ENCODE results near the gene C14orf93.

C14orf93 gene

GRCh38 chr14:23055621-23056144 lies 45.7 kb upstream of the C14orf93 start:
- TF ChIP-seq, protein P1, sequence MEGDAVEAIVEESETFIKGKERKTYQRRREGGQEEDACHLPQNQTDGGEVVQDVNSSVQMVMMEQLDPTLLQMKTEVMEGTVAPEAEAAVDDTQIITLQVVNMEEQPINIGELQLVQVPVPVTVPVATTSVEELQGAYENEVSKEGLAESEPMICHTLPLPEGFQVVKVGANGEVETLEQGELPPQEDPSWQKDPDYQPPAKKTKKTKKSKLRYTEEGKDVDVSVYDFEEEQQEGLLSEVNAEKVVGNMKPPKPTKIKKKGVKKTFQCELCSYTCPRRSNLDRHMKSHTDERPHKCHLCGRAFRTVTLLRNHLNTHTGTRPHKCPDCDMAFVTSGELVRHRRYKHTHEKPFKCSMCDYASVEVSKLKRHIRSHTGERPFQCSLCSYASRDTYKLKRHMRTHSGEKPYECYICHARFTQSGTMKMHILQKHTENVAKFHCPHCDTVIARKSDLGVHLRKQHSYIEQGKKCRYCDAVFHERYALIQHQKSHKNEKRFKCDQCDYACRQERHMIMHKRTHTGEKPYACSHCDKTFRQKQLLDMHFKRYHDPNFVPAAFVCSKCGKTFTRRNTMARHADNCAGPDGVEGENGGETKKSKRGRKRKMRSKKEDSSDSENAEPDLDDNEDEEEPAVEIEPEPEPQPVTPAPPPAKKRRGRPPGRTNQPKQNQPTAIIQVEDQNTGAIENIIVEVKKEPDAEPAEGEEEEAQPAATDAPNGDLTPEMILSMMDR (IDR thresholded peaks at IDR 0.05; ENCODE audit: low read depth, low read length, missing control alignments): no peak
- no peak overlapping the region for H3K4me3 ChIP-seq (ENCODE audit: low read depth, low read length)
- no peak for DNase-seq (ENCODE audit: low read depth)

DNA sequence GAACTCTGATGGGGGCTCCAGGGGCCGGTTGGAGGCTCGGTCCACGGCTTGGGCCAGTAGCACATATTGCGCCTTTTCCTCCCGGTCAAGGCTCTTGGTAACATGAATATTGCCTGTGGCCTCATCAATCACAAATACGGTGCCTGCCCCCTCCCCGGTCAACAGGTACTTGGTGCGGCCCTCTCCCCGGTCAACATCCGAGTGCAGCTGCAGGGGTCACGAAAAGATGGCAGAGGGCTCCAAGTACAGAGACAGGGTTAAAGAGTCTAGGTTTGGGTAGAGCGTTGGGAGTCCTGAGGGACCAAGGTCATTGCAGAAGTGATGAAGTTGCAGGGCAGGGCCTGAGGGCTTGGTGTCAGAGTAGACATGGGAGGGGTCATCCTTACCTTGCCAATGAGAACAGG lies 45.2 kb upstream of the C14orf93 start:
- H3K4me3 ChIP-seq (ENCODE audit: low read depth, low read length): no peak overlapping the region
- TF ChIP-seq, protein P1 (IDR thresholded peaks at IDR 0.05; ENCODE audit: low read depth, low read length, missing control alignments): no peak
- no peak for DNase-seq (ENCODE audit: low read depth)

- DNase-seq (ENCODE audit: low read depth): no peak
- TF ChIP-seq, protein P1 (IDR thresholded peaks at IDR 0.05; ENCODE audit: low read depth, low read length, missing control alignments): peak; percentile 58
Observed at GRCh38 chr14:23054000-23054811, 44.3 kb upstream of the C14orf93 start.

DNA sequence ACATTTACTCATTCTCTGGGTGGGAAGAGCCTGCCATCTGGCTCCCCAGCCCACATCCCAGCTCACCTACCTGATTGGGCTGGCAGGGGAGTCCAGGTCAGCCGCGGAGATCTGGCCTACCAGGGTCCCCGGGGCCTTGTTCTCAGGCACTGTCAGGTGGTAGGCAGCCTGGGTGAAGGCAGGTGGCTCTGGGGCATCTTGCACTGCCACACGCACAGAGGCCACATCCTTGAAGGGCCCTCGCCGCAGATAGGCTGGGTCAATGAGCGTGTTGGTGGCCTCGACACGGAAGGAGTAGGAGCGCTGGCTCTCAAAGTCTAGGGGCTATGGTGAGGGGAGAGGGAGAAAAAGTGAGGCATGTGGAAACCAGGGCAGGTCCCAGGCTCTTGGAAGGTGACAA lies 43.5 kb upstream of the C14orf93 start:
- no peak for DNase-seq (ENCODE audit: low read depth)
- no peak overlapping the region for H3K4me3 ChIP-seq (ENCODE audit: low read depth, low read length)
- TF ChIP-seq, protein P1 (IDR thresholded peaks at IDR 0.05; ENCODE audit: low read depth, low read length, missing control alignments): no peak

More at GRCh38 chr14:23054000-23054811, 44.3 kb upstream of the C14orf93 start:
- H3K4me3 ChIP-seq (ENCODE audit: low read depth, low read length): no peak overlapping the region

DNA sequence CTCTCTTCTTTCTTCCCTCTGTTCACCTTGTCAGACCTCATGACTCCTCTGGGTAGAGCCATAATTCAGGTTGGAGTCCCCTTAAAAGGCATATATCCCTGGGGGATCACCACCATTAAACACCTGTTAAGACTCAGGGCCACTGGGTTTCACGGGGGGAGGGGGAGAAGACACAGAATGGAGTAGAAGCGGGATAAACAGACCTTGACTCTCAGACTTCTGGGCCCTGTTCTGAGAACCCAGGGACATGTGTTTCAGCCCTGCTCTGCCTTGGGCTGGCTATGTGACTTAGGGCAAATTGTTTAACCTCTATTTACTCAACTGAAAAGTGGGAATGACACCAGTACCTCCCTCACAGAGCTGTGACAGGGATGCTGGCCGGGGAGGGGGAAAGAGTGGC lies 42.7 kb upstream of the C14orf93 start:
- H3K4me3 ChIP-seq (ENCODE audit: low read depth, low read length): no peak overlapping the region
- DNase-seq (ENCODE audit: low read depth): no peak
- TF ChIP-seq, protein P1 (IDR thresholded peaks at IDR 0.05; ENCODE audit: low read depth, low read length, missing control alignments): no peak

DNA sequence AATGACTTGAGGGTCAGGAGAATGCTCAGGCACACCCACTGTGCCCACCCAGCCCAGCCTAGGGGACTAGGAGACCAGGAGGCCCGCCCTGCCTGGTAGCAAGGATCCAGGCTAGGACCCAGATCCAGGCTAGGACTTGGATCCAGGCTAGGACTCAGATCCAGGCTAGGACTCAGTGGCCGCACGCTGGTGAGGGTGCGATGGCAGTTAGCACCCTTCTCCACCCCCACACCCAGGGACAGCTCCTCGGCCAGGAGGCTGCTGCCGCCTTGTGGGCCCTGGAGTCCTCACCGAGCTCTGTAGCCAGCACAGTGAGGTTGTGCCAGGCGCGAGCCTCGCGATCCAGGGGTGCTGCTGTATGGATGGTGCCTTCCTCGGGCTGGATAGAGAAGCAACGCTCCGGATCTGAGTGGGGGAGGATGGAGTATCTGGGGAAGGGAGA lies 42.3 kb upstream of the C14orf93 start:
- no peak overlapping the region for H3K4me3 ChIP-seq (ENCODE audit: low read depth, low read length)
- DNase-seq (ENCODE audit: low read depth): no peak
- TF ChIP-seq, protein P1 (IDR thresholded peaks at IDR 0.05; ENCODE audit: low read depth, low read length, missing control alignments): no peak

Data from GM12864 (cell line).